Retinal pigment epithelial cell (primary cell): ENCODE data around the gene NFIB.
A peak's percentile ranks its signal among the peaks of the same experiment; 100 is the strongest.

ENCODE experiments used
- DNase-seq: peaks from one replicate; pipeline ENCODE4 v3.0.0-alpha.2; 2010; ENCODE audit warnings: low read depth
- H3K4me3 ChIP-seq: 2 replicates; pipeline ENCODE4 v1.5.1; 2011; ENCODE audit warnings: mild to moderate bottlenecking, low read length, control low read depth, moderate library complexity
- CTCF ChIP-seq: conservative IDR thresholded peaks from 2 replicates; pipeline ENCODE4 v1.5.1; 2011; ENCODE audit warnings: low read depth, low read length, control low read depth, inconsistent platforms

Gene NFIB

GRCh38 chr9:14314929-14315874 is 1.3 kb upstream of the NFIB start:
- DNase-seq, result no peak

GRCh38 chr9:14314424-14314928 is 535 bp upstream of the NFIB start:
- DNase-seq, result peak; percentile 79
- peak overlapping the region; percentile 98 for H3K4me3 ChIP-seq
- no peak for TF ChIP-seq CTCF

More at GRCh38 chr9:14314929-14315874, 1.3 kb upstream of the NFIB start:
- no peak for TF ChIP-seq CTCF
- peak overlapping the region; percentile 98 for H3K4me3 ChIP-seq

DNA sequence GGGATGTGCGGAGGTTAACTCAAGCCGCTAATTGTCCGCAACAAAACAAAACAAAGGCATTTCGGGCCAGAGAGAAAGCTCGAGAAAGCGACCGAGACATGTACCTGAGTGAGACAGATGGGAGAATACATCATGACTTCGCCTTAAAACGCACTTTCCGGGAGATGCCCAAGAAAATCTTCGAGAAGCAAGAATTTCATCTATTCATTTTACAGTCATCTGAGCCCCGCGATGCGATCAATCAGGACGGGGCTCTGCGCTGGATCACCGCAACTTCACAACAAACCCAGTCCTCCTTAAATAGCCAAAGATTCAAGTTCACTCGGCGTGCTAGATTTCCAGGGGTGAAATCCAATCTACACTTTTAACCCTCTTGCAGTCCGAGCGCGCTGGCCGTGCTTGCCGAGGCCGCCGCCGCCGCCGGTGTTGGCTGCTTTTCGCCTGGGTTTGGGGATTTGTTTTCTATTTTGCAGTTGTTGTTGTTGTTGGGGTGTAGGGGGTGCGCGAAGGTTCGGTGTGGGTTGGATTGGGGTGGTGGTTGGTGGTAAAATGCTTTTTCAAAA is 482 bp downstream of the NFIB start:
- peak overlapping the region; percentile 98 for H3K4me3 ChIP-seq
- no peak for DNase-seq
- no peak for TF ChIP-seq CTCF

DNA sequence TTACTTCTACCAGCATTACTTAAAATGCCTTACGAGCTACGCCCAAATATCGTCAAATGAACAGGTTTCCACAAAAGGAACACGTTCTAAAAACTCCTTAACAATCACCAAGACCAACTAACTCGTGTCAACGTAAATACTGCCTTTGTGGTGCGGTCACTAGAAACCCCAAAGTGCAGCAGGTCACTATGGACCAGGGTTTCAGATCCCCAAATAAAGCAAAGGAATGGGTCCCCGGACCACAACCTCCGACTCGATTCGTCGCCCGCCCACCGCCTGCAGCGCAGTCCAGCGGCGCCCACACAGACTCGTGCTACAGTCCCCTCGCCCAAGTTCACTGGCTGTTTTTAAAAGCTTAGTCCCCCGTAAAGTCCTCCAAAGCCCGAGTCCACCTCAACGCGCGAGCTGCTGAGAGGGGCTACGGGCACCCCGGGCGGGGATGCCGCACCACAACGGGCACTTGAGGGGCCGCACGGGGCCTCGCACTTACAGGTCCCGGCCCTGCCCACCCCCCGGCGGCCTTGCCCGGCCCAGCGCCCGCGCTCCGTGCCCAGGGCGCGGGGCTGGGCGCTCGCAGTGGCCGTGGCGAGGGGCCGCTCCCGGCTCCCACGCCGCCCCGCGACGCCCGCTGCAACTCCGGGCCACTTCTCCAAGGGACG is 1.1 kb downstream of the NFIB start:
- TF ChIP-seq CTCF, result no peak
- H3K4me3 ChIP-seq, result peak overlapping the region; percentile 98
- DNase-seq, result no peak

DNA sequence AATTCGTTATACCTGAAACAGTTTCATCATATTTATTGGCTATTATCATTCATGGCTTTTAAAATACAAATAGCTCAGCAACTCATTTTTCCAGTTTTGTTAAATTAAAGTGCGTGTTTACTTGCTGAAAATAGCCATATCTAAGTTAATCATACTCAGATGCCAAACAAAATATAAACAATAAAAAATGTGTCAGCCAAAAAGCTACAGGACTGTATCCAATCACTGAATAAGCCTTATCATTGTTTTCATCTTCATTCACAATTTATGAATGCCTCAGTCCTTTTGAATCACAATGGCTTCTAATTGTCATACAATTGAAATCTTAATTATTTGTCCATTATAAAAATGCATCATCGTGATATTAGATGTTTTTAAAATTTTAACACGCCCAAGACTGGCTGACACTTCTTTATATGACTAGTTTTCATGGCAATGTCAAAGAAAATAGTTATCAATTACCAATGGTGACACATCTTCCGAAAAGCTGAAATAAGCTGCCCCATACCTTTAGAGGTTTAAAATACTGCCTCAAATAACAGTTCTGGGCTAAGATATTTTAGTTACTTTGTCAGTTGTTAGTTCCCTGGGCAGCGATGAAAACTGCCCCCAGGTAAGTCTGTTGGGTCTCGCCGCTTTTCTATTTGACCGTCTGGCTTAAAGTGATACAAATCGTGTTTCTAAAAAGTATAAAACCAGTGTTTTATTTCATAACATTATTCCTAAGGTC is 1.8 kb downstream of the NFIB start:
- no peak for DNase-seq
- H3K4me3 ChIP-seq, result peak overlapping the region; percentile 98
- TF ChIP-seq CTCF, result no peak

DNA sequence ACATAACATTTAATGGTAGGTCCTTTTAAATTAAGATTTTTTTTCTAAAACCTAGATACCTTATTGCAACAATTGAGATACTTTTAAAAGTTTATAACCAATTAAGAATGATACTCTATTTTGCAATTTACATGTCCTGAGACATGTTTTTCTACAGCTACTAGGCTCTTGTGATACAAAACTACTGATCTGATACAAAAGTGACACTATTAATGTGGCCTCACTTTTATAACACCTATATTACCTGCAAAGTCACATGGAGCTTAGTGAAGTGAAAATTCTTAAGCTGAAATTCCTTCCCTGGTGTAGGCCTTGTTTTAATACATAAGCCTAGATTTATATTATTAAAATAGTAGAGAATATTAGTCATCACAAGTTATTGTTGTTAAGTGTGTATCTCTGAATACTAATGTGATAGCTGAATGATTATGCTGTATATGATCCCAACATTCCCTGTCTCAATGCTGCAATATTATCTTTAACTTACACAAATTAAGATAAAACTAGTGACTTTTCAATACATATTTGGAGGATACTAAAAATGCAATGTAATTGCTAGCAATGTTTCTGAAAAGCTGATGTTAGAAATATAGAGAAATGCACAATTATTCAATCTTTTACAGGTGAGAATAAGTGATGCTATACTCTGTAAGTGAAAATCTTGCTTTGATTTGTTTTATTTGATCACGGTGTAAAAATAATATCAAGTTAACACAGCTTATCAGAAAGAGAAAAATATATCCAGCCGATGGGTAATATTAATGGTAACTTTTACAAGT is 2.6 kb downstream of the NFIB start:
- H3K4me3 ChIP-seq, result peak overlapping the region; percentile 98
- DNase-seq, result no peak
- TF ChIP-seq CTCF, result no peak
